Lung (tissue), 12 donors: ENCODE measurements around the gene PCBP4. TPM values are rescaled to one million over a fixed set of nuclear protein-coding genes. Genes with fewer than 3 reads are reported as not detected.

ENCODE experiments used
- ATAC-seq: fragments of 200-7000 bp; cut with Tn5 transposase; one replicate; pipeline ENCODE4 v1.9.1; 2020; ENCODE audit warnings: moderate number of reproducible peaks; ENCODE audit not compliant: insufficient read depth, low FRiP score
- DNase-seq, 3 donors: peaks; one replicate each; pipeline ENCODE4 v3.0.0-alpha.2; 2013 to 2017
- H3K27ac ChIP-seq, 2 donors: one replicate each; pipeline ENCODE4 v1.5.1; 2013; ENCODE audit warnings: mild to moderate bottlenecking in 2 of 2, moderate library complexity in 2 of 2, control low read depth in 1 of 2, inconsistent platforms in 1 of 2, low read depth in 1 of 2, low read length in 1 of 2
- H3K27me3 ChIP-seq, 3 donors: one replicate each; pipeline ENCODE4 v1.5.1; 2013; ENCODE audit warnings: low read length in 2 of 3; ENCODE audit not compliant: control insufficient read depth in 3 of 3, insufficient read depth in 3 of 3
- H3K36me3 ChIP-seq, 4 donors: one replicate each; pipeline ENCODE4 v1.5.1; 2013; ENCODE audit warnings: low read length in 4 of 4, mild to moderate bottlenecking in 1 of 4, moderate library complexity in 1 of 4; ENCODE audit not compliant: control insufficient read depth in 4 of 4, insufficient read depth in 4 of 4
- H3K4me1 ChIP-seq, 5 donors: one replicate each; pipeline ENCODE4 v1.5.1; 2013; ENCODE audit warnings: low read length in 5 of 5, mild to moderate bottlenecking in 2 of 5, moderate library complexity in 1 of 5; ENCODE audit not compliant: control insufficient read depth in 5 of 5, insufficient read depth in 5 of 5
- H3K4me3 ChIP-seq: one replicate; pipeline ENCODE4 v1.5.1; 2013; ENCODE audit warnings: mild to moderate bottlenecking, control low read depth, moderate library complexity
- H3K9ac ChIP-seq, 2 donors: one replicate each; pipeline ENCODE4 v1.5.1; 2013; ENCODE audit warnings: low read length in 2 of 2, control low read depth in 1 of 2; ENCODE audit not compliant: insufficient read depth in 1 of 2
- H3K9me3 ChIP-seq, 4 donors: one replicate each; pipeline ENCODE4 v1.5.1; 2013; ENCODE audit warnings: low read length in 3 of 4, mild to moderate bottlenecking in 1 of 4, moderate library complexity in 1 of 4; ENCODE audit not compliant: control insufficient read depth in 4 of 4, insufficient read depth in 3 of 4
- WGBS, 2 donors: extraction: QIAGEN DNeasy Blood & Tissue Kit; methylation state at CpG; one replicate each; pipeline ENCODE4 v1.1.7; 2013; 5-methylcytosine and 5-hydroxymethylcytosine counted together
- polyA plus RNA-seq, 2 donors: library from polyadenylated mRNA; stranded (reverse); fragments of 200-250 nt; gene quantifications; one replicate each; pipeline ENCODE4 v1.2.1, GENCODE V29; 2013
- total RNA-seq, 2 donors: library from RNA; depleted of rRNA in 1 of 2; stranded (reverse); fragments of >200 nt in 1 of 2; gene quantifications; one replicate each; pipeline ENCODE4 v1.2.1, GENCODE V29; 2014 to 2021
- TF ChIP-seq, protein P1 (sequence below): IDR thresholded peaks from 2 replicates; pipeline ENCODE4 v1.5.1; 2012; ENCODE audit warnings: mild to moderate bottlenecking; ENCODE audit errors: control extremely low read depth, extremely low read depth
- donor health status: control.
- donor health status: control.
- donor health status: Bipolar disorder and iron deficiency.
- donor health status: healthy.
- donor health status: DM: yes; HTN: yes; CAD: no.

PCBP4 gene
- total and polyA plus RNA-seq, 4 donors, result 17.4 to 44.3 (median 28.6) TPM

DNA sequence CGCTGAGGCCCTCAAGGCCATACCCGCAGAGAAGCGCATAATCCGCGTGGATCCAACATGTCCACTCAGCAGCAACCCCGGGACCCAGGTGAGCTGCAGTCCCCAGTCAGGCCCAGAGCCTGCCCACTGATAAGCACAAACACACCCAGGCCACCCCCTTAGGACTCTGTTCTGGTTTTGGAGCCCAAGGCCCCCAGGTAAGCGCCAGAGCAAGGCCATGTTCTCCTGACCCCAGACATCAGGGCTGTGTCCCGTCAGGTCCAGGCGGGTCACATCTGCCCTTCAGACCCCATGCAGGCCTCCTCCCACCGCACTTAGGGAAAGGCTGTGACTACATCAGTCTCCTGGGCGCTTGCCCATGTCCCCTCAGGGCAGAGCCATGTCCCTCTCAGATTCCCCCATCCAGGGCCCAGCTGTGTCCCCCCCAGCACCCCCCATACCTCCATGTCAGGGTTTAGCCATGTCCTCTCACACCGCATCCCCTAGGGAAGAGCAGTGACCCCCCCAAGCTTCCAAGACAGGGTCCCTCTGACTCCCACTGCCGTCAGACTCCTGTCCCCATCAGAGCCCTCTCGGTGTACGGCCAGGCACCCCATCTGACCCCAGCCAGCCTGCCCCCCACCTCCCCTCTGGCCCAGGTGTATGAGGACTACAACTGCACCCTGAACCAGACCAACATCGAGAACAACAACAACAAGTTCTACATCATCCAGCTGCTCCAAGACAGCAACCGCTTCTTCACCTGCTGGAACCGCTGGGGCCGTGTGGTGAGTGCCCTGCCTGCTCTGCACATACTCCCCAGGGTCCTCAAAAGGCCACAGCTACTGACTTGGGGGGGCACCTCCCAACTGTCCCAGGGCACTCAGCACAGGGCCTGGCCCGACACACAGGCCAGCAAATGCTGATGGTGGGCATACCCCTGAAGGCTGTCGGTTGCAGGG is 23.5 kb downstream of the PCBP4 start:
- no peak overlapping the region for H3K4me3 ChIP-seq
- H3K9me3 ChIP-seq, result no peaks in the 10 kb centered on the region
- no peak for ATAC-seq
- DNase-seq, result no peak
- WGBS, 2 donors, result 93 to 97% methylated on average over 20 to 21 of the region's 21 CpGs
- no peaks in the 10 kb centered on the region for H3K27me3 ChIP-seq
- H3K4me1 ChIP-seq, result peaks cover 3 to 18% (median 12%) of the 10 kb centered on the region in 5 donors
- peak overlapping the region in 1 of 2 donors; percentile 85 for H3K9ac ChIP-seq
- peaks cover 0 to 4% (median 3%) of the 10 kb centered on the region in 4 donors for H3K36me3 ChIP-seq
- H3K27ac ChIP-seq, result peak overlapping the region in 1 of 2 donors; percentile 98
- TF ChIP-seq, protein P1, sequence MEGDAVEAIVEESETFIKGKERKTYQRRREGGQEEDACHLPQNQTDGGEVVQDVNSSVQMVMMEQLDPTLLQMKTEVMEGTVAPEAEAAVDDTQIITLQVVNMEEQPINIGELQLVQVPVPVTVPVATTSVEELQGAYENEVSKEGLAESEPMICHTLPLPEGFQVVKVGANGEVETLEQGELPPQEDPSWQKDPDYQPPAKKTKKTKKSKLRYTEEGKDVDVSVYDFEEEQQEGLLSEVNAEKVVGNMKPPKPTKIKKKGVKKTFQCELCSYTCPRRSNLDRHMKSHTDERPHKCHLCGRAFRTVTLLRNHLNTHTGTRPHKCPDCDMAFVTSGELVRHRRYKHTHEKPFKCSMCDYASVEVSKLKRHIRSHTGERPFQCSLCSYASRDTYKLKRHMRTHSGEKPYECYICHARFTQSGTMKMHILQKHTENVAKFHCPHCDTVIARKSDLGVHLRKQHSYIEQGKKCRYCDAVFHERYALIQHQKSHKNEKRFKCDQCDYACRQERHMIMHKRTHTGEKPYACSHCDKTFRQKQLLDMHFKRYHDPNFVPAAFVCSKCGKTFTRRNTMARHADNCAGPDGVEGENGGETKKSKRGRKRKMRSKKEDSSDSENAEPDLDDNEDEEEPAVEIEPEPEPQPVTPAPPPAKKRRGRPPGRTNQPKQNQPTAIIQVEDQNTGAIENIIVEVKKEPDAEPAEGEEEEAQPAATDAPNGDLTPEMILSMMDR, result no peak

DNA sequence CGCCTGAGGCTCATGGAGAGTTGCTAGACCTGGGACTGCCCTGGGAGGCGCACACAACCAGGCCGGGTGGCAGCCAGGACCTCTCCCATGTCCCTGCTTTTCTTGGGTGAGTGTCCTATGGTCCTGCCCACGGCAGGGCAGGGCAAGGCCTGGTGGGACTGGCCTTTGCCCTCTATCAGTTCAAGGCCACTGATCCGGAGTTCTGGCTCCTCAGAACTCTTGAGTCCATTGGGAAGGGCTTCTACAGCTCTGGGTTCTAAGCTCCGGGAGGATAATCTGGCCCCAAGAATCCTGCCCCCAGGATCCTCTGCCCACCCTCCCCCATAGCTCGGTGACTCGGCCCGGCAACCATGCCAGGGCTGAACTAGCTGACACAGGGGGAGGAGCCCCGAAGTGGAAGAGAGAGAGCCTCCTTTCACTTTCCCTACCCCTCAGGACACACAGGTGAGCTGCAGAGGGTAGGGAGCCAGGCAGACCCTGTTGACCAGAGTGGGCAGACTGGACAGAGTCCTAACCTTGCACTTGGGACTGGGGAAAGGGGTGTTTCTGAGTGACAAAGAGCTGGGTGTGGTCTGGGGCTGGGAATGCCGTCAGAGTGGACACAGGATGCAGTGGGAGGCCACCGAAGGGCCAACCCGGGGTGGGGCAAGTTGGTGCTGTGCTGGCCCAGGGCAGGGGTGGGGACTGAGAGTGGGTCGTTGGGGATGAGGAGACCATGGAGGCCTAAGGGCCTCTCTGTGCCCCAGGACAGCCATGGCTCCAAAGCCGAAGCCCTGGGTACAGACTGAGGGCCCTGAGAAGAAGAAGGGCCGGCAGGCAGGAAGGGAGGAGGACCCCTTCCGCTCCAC is 24.4 kb downstream of the PCBP4 start:
- Histone ChIP-seq H3K27ac (peak overlapping the region; percentile 86 to 98), H3K4me1 (peaks cover 3 to 18% (median 12%) of the 10 kb centered on the region in 5 donors), H3K27me3 (no peaks in the 10 kb centered on the region), H3K36me3 (peaks cover 0 to 10% (median 7%) of the 10 kb centered on the region in 4 donors), H3K9ac (peak overlapping the region; percentile 73 to 85), H3K9me3 (no peaks in the 10 kb centered on the region), H3K4me3 (peak overlapping the region; percentile 51)
- peak; percentile 25 to 46 (median 40) for DNase-seq
- TF ChIP-seq, protein P1, result no peak
- WGBS, 2 donors, result 34 to 53% methylated on average over 17 of the region's 17 CpGs
- ATAC-seq, result peak; percentile 8

DNA sequence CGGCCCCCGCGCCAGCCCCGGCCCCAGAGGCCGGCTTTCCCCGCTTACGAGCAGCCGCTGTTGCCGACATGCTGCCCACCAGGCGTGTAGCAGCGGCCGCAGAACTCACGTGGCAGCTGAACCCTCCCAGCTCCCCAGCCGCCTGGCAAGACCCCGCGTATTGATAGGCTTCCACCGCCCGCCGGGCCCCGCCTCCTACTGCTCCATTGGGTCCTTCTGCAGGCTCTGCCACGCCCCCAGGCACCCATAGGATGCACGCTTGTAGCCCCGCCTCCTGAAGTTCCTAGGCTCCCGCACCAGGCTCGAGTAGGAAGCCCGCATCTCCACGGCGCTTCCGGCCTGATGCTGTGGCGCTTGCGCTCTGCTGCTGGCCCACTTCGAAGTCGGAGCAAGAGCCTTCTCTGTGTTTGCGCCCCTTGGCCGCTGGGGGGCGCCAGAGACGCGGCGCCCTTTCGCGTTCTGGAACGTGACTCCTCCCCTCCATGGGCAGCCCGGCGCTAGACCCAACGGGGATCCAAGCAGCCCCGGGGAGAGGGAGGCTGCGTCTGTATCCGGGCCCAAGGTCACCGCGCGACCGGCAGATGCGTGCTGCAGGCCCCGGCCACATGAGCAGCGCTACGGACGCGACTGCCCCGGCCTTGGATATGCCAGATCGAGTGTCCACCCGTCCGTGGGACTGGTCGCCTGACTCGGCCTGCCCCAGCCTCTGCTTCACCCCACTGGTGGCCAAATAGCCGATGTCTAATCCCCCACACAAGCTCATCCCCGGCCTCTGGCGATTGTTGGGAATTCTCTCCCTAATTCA is 25.3 kb downstream of the PCBP4 start, which contains the start of the genes PARP3 and RRP9:
Gene PARP3 (plus strand): TSS at position 566 of the 805 bp plus-strand sequence. CDS start 993 bp downstream, outside the sequence.
Gene RRP9 (minus strand): TSS at position 107 of the 805 bp plus-strand sequence. CDS start 37 bp downstream, at position 70.
- peaks cover 3 to 18% (median 12%) of the 10 kb centered on the region in 5 donors for H3K4me1 ChIP-seq
- peak within 1 kb of the TSS; percentile 65 for H3K4me3 ChIP-seq
- WGBS, 2 donors, result 1 to 3% methylated on average over 55 to 67 of the region's 67 CpGs
- no peaks in the 10 kb centered on the region for H3K27me3 ChIP-seq
- peak within 1 kb of the TSS; percentile 86 to 98 for H3K27ac ChIP-seq
- TF ChIP-seq, protein P1, result peak; percentile 98
- peak within 1 kb of the TSS; percentile 73 to 85 for H3K9ac ChIP-seq
- peak; percentile 93 for ATAC-seq
- peak; percentile 100 for DNase-seq
- peaks cover 2 to 15% (median 9%) of the 10 kb centered on the region in 4 donors for H3K36me3 ChIP-seq
- H3K9me3 ChIP-seq, result no peaks in the 10 kb centered on the region
